PC-9 (cell line): ENCODE results near the gene NALCN.

ENCODE experiments used
- CTCF ChIP-seq: fragments of 200-600 bp; sonication (generic); conservative IDR thresholded peaks from 2 replicates; pipeline ENCODE4 v1.6.1; 2017; ENCODE audit warnings: mixed run types, antibody characterized with exemption, mild to moderate bottlenecking, moderate library complexity
- EZH2 ChIP-seq: fragments of 200-600 bp; sonication (generic); IDR thresholded peaks from 2 replicates; pipeline ENCODE4 v1.8.0; 2017; ENCODE audit warnings: antibody characterized with exemption, low read depth

- TF ChIP-seq EZH2 = no peak
- TF ChIP-seq CTCF = no peak
Observed at GRCh38 chr13:101326710-101327109, 89.6 kb downstream of the NALCN start.
